IMR-90 (cell line): ENCODE results near the gene DHRS7. TPM values are rescaled to one million over a fixed set of nuclear protein-coding genes. Genes with fewer than 3 reads are reported as not detected.

Experiments used
- ATAC-seq: fragments of 200-7000 bp; cut with Tn5 transposase; 2 replicates; pipeline ENCODE4 v1.9.1; 2020; ENCODE audit warnings: low read depth, mild to moderate bottlenecking, moderate library complexity
- BruUV-seq: library from RNA; stranded (reverse); fragments of 400-500 nt; replicated peaks from 2 replicates; lab custom pipeline; 2021; lab: Mats Ljungman, UMichigan
- CTCF ChIA-PET: fragments of 300-600 bp; formaldehyde crosslinking; extraction: SDS; loops from one replicate; lab custom pipeline; 2021; ENCODE audit warnings: antibody characterized with exemption; lab: Yijun Ruan, JAX
- POLR2A ChIA-PET: fragments of 300-600 bp; sonication (Branson Sonifier 250); formaldehyde crosslinking; loops from one replicate; lab custom pipeline; 2022; ENCODE audit warnings: antibody characterized with exemption; ENCODE audit not compliant: unreplicated experiment; lab: Charles Lee
- DNase-seq: peaks from one replicate; pipeline ENCODE4 v3.0.0; 2013
- H2AFZ ChIP-seq: replicated peaks from 2 replicates; pipeline ENCODE3; 2013; ENCODE audit warnings: low read length, mild to moderate bottlenecking; ENCODE audit not compliant: poor library complexity
- H2AK5ac ChIP-seq: 2 replicates; pipeline ENCODE4 v1.6.1; 2013; ENCODE audit warnings: low read depth, low read length, inconsistent platforms
- H2AK9ac ChIP-seq: replicated peaks from 2 replicates; pipeline ENCODE3; 2013; ENCODE audit warnings: mild to moderate bottlenecking, low read depth, low read length, moderate library complexity; ENCODE audit not compliant: poor library complexity
- H2BK120ac ChIP-seq: 2 replicates; pipeline ENCODE4 v1.6.1; 2013; ENCODE audit warnings: low read depth, low read length, inconsistent platforms
- H2BK15ac ChIP-seq: 3 replicates; pipeline ENCODE4 v1.6.1; 2013; ENCODE audit warnings: low read depth, low read length, inconsistent platforms
- H2BK20ac ChIP-seq: 2 replicates; pipeline ENCODE4 v1.6.1; 2013; ENCODE audit warnings: low read depth, mild to moderate bottlenecking, inconsistent platforms, low read length, moderate library complexity
- H2BK5ac ChIP-seq: 2 replicates; pipeline ENCODE4 v1.6.1; 2013; ENCODE audit warnings: mild to moderate bottlenecking, low read depth, low read length, inconsistent platforms; ENCODE audit not compliant: poor library complexity, severe bottlenecking
- H3K14ac ChIP-seq: replicated peaks from 2 replicates; pipeline ENCODE4 v1.6.1; 2013; ENCODE audit warnings: low read depth, low read length, inconsistent platforms
- H3K18ac ChIP-seq: 2 replicates; pipeline ENCODE4 v1.6.1; 2013; ENCODE audit warnings: low read depth, low read length, control low read depth
- H3K23ac ChIP-seq: 2 replicates; pipeline ENCODE4 v1.6.1; 2013; ENCODE audit warnings: low read depth, low read length, inconsistent platforms
- H3K27ac ChIP-seq: 2 replicates; pipeline ENCODE4 v1.5.1; 2013; ENCODE audit warnings: mild to moderate bottlenecking, control low read depth, low read length; ENCODE audit not compliant: insufficient read depth
- H3K27me3 ChIP-seq: 2 replicates; pipeline ENCODE4 v1.6.1; 2013; ENCODE audit warnings: low read length; ENCODE audit not compliant: control insufficient read depth, insufficient read depth
- H3K36me3 ChIP-seq: 2 replicates; pipeline ENCODE4 v1.6.1; 2013; ENCODE audit warnings: low read length, mixed read lengths; ENCODE audit not compliant: control insufficient read depth, insufficient read depth
- H3K4ac ChIP-seq: 2 replicates; pipeline ENCODE4 v1.6.1; 2013; ENCODE audit warnings: low read depth, low read length, inconsistent platforms
- H3K4me1 ChIP-seq: 2 replicates; pipeline ENCODE4 v1.6.1; 2013; ENCODE audit warnings: low read length, mixed read lengths; ENCODE audit not compliant: control insufficient read depth, insufficient read depth
- H3K4me2 ChIP-seq: 2 replicates; pipeline ENCODE4 v1.6.1; 2013; ENCODE audit warnings: low read depth, mild to moderate bottlenecking, control low read depth, low read length, moderate library complexity
- H3K4me3 ChIP-seq: 2 replicates; pipeline ENCODE4 v1.5.1; 2013; ENCODE audit warnings: low read depth, mild to moderate bottlenecking, control low read depth, low read length, moderate library complexity; ENCODE audit not compliant: insufficient read depth
- H3K56ac ChIP-seq: 2 replicates; pipeline ENCODE4 v1.6.1; 2013; ENCODE audit warnings: low read length, inconsistent platforms; ENCODE audit not compliant: insufficient read depth; ENCODE audit errors: extremely low read depth
- H3K79me1 ChIP-seq, 2 experiments: 2 replicates each; pipeline ENCODE4 v1.6.1; 2013; ENCODE audit warnings: low read length in 2 of 2, inconsistent platforms in 1 of 2, low read depth in 1 of 2
- H3K9ac ChIP-seq: 2 replicates; pipeline ENCODE4 v1.6.1; 2013; ENCODE audit warnings: low read depth, low read length, control low read depth
- H3K9me1 ChIP-seq: 2 replicates; pipeline ENCODE4 v1.6.1; 2013; ENCODE audit warnings: low read length, inconsistent platforms; ENCODE audit not compliant: insufficient read depth
- H3K9me3 ChIP-seq: 2 replicates; pipeline ENCODE4 v1.6.1; 2013; ENCODE audit warnings: low read length; ENCODE audit not compliant: control insufficient read depth, insufficient read depth
- H4K20me1 ChIP-seq: 2 replicates; pipeline ENCODE4 v1.6.1; 2013; ENCODE audit warnings: low read length, inconsistent platforms; ENCODE audit not compliant: insufficient read depth
- H4K5ac ChIP-seq: 2 replicates; pipeline ENCODE4 v1.6.1; 2013; ENCODE audit warnings: mild to moderate bottlenecking, low read depth, low read length, control low read depth
- H4K8ac ChIP-seq, 2 experiments: 2 replicates each; pipeline ENCODE4 v1.6.1; 2013; ENCODE audit warnings: low read depth in 2 of 2, low read length in 2 of 2, control low read depth in 1 of 2, inconsistent platforms in 1 of 2
- H4K91ac ChIP-seq: 2 replicates; pipeline ENCODE4 v1.6.1; 2013; ENCODE audit warnings: low read depth, low read length, inconsistent platforms; ENCODE audit not compliant: insufficient read depth
- CEBPB ChIP-seq: IDR thresholded peaks from 2 replicates; pipeline ENCODE4 v1.6.1; 2012; ENCODE audit warnings: low read depth, low read length, improper control_type of control experiment
- FOS ChIP-seq: fragments of 150-350 bp; IDR thresholded peaks from 2 replicates; pipeline ENCODE4 v1.6.1; 2016; ENCODE audit warnings: low read depth, low read length
- MAFK ChIP-seq: IDR thresholded peaks from 2 replicates; pipeline ENCODE4 v1.6.1; 2012; ENCODE audit warnings: low read depth, low read length, improper control_type of control experiment
- MAZ ChIP-seq: IDR thresholded peaks from 2 replicates; pipeline ENCODE4 v1.6.1; 2012; ENCODE audit warnings: low read depth, mild to moderate bottlenecking, low read length, improper control_type of control experiment, moderate library complexity, borderline replicate concordance
- NFE2L2 ChIP-seq: fragments of 150-350 bp; IDR thresholded peaks from 2 replicates; pipeline ENCODE4 v1.6.1; 2016; ENCODE audit warnings: low read depth, mild to moderate bottlenecking, low read length
- POLR2A ChIP-seq: IDR thresholded peaks from 2 replicates; pipeline ENCODE4 v1.6.1; 2012; ENCODE audit warnings: mild to moderate bottlenecking, low read depth, low read length
- SMC3 ChIP-seq: fragments of 150-350 bp; IDR thresholded peaks from 2 replicates; pipeline ENCODE4 v1.6.1; 2016; ENCODE audit warnings: low read depth, mild to moderate bottlenecking, antibody characterized with exemption, low read length, moderate library complexity
- USF2 ChIP-seq: fragments of 150-350 bp; IDR thresholded peaks from 2 replicates; pipeline ENCODE4 v1.6.1; 2017; ENCODE audit warnings: mild to moderate bottlenecking, antibody characterized with exemption, low read length, low read depth
- WGBS, 2 experiments: methylation state at CpG; one replicate each; pipeline versions ENCODE4 v1.1.5 to v1.1.7; 2013; ENCODE audit warnings: missing lambda C conversion rate in 2 of 2; ENCODE audit not compliant: insufficient read length in 1 of 2; ENCODE audit errors: extremely low coverage in 2 of 2; 5-methylcytosine and 5-hydroxymethylcytosine counted together
- dilution Hi-C: fragments of 300-500 bp; cut with HindIII; formaldehyde crosslinking; loops from one replicate; pipeline ENCODE4 v1.14.3; 2018; ENCODE audit warnings: low sequenced_read_pairs; ENCODE audit not compliant: unreplicated experiment
- in situ Hi-C: fragments of 300-500 bp; cut with MboI; formaldehyde crosslinking; loops from 3 replicates; pipeline ENCODE4 v1.14.3; 2019; ENCODE audit warnings: low sequenced_read_pairs, inconsistent platforms, mixed read lengths
- intact Hi-C: fragments of 100-400 bp; cut with micrococcal nuclease; formaldehyde crosslinking; loops from 2 replicates; pipeline ENCODE4 v1.10.0; 2022
- polyA plus RNA-seq, 3 experiments: library from polyadenylated mRNA; depleted of rRNA; stranded (reverse); fragments of >200 nt; gene quantifications; 2 replicates each; pipeline ENCODE4 v1.2.3, GENCODE V29; 2012; ENCODE audit warnings: low replicate concordance in 1 of 3
- total RNA-seq: library from RNA; depleted of rRNA; stranded (reverse); fragments of >200 nt; gene quantifications from 2 replicates; pipeline ENCODE4 v1.2.3, GENCODE V29; 2012

The DHRS7 gene
- total and polyA plus RNA-seq, 2 of the 4 experiments (the other 2 are of a cell fraction), result 30.3 to 50.2 TPM

- TF ChIP-seq POLR2A (no peak), SMC3 (no peak), MAZ (no peak), NFE2L2 (no peak), FOS (no peak)
Observed at GRCh38 chr14:60095231-60095630, 70.0 kb downstream of the DHRS7 start (continued).

GRCh38 chr14:60094306-60094897 lies 70.8 kb downstream of the DHRS7 start:
- no peaks in the 10 kb centered on the region for H3K9me3 ChIP-seq
- H4K20me1 ChIP-seq, result peaks cover 15% of the 10 kb centered on the region; the same call in 1 of the 2 replicates
- no TSS peak for BruUV-seq
- intact Hi-C loops (loop anchor here (5.0 to 10.0 kb wide), 3 partner anchors 58 to 153 kb away; partner anchors contain the start of gene PPM1A), in situ Hi-C loops (loop anchor here (5.0 to 25.0 kb wide), 2 partner anchors 68 to 607 kb away; partner anchors contain the start of genes JKAMP and L3HYPDH), dilution Hi-C loops (no loop called here)
- peak overlapping the region; percentile 42; the same call in 1 of the 2 replicates for H2AK5ac ChIP-seq
- peaks cover 13% of the 10 kb centered on the region for H3K4me1 ChIP-seq
- peak overlapping the region; percentile 13; the same call in 1 of the 2 replicates for H3K23ac ChIP-seq
- peak overlapping the region in 1 of 2 experiments; percentile 10; a peak in 2 of 4 replicates for H4K8ac ChIP-seq
- no peaks in the 10 kb centered on the region for H3K27me3 ChIP-seq
- no peak overlapping the region; the same call in 2 of the 3 replicates for H2BK15ac ChIP-seq
- H3K4me3 ChIP-seq, result peak overlapping the region; percentile 14; the same call in 1 of the 2 replicates
- DNase-seq (peak; percentile 70), ATAC-seq (no peak)
- peak overlapping the region; percentile 21; the same call in 1 of the 2 replicates for H3K4ac ChIP-seq
- H3K4me2 ChIP-seq, result peak overlapping the region; percentile 73
- peak overlapping the region; percentile 4; the same call in 1 of the 2 replicates for H3K14ac ChIP-seq
- H2AK9ac ChIP-seq, result peak overlapping the region; percentile 60
- no peak overlapping the region for H3K56ac ChIP-seq
- 39% methylated on average over 2 of the region's 5 CpGs; no CpG with 5 or more reads in 1 of the 2 experiments for WGBS, 2 experiments
- peak overlapping the region; percentile 63 for H3K27ac ChIP-seq
- no peak overlapping the region for H2BK20ac ChIP-seq
- no peak overlapping the region for H2AFZ ChIP-seq
- peak overlapping the region; percentile 96 for H2BK5ac ChIP-seq
- peak overlapping the region; percentile 44; the same call in 1 of the 2 replicates for H2BK120ac ChIP-seq
- peaks cover 8 to 27% of the 10 kb centered on the region in 2 experiments for H3K79me1 ChIP-seq
- H3K18ac ChIP-seq, result peak overlapping the region; percentile 20; the same call in 1 of the 2 replicates
- TF ChIP-seq CEBPB (no peak), MAFK (no peak), USF2 (no peak)
- ChIA-PET POLR2A (no interaction called here), CTCF (no interaction called here)
- peak overlapping the region; percentile 1; the same call in 1 of the 2 replicates for H4K5ac ChIP-seq
- no peak overlapping the region for H3K9ac ChIP-seq
- H3K9me1 ChIP-seq, result peaks cover 7% of the 10 kb centered on the region
- H3K36me3 ChIP-seq, result peaks cover 4% of the 10 kb centered on the region
- 0 out of 2 replicates have a peak overlapping the region, but pooled peaks have one; percentile 27 for H4K91ac ChIP-seq
